HG03097 (cell line): ENCODE results near the gene FPR2.
"Not testable (repeated sequence)": the region's sequence is repeated elsewhere in the genome, so short reads cannot be mapped to it uniquely, and the experiment has no call there.

ENCODE experiments used
- ATAC-seq: cut with Tn5 transposase; IDR thresholded peaks from one replicate; pipeline ENCODE4 v1.9.1; 2021; ENCODE audit not compliant: unreplicated experiment, low FRiP score

FPR2 gene

DNA sequence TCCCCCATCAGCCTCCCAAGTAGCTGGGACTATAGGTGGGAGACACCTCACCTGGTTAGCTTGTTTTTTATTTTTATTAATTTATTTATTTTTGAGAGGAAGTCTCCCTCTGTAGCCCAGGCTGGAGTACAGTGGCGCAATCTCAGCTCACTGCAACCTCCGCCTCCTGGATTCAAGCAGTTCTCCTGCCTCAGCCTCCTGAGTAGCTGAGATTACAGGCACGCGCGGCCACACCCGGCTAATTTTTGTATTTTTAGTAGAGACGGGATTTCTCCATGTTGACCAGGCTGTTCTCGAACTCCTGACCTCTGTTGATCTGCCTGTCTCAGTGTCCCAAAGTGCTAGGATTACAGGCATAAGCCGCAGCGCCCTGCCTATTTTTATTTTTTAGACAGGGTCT lies 22.5 kb upstream of the FPR2 start:
- not testable (repeated sequence) for ATAC-seq

DNA sequence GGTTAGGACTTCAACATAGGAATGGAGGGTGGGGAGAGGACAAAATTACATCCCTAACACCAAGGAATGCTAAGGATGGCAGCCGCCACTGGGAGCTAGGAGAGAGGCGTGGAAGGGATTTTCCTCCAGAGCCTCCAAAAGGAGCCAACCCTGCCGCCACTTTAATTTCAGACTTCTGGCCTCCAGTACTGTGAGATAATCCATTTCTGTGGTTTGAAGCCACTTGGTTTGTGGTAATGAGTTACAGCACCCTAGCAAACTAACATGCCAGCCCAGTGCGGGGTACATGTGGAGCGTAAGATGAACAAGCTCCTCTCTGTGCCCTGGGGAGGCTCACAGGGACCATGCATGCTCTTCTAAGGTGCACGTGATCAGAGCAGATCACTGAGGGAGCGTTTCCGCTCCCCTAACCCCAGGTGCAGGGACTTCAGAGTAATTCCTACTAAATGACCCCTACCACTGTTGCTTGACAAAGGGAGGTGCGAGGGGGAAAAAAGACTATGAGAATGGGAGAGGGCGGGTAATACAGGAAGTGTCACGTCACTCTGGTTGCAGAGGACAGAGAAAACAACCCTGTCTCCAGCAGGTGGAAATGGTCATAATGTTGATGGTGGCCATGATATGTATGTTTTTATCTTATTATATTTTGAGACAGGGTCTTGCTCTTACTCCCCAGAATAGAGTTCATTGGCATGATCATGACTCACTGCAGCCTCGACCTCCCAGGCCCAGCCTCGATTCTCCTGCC lies 21.3 kb upstream of the FPR2 start:
- no peak for ATAC-seq

DNA sequence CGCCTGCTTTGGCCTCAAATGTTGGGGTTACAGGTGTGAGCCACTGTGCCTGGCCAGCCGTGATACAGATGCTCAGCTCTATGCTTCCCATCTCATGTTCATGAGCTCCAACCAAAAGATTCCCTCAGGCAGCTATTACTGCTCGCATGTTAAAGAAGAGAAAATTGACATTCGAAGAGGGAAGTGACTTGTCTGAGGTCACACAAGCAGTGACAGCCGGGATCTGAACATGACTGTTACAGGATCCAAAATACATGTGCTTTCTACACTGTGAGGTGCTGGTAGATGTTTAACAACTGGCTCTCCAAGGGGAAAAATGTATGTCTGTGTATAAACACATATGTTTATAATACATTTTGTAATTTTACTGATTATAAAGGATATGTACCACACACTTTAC lies 20.6 kb upstream of the FPR2 start:
- ATAC-seq: no peak

DNA sequence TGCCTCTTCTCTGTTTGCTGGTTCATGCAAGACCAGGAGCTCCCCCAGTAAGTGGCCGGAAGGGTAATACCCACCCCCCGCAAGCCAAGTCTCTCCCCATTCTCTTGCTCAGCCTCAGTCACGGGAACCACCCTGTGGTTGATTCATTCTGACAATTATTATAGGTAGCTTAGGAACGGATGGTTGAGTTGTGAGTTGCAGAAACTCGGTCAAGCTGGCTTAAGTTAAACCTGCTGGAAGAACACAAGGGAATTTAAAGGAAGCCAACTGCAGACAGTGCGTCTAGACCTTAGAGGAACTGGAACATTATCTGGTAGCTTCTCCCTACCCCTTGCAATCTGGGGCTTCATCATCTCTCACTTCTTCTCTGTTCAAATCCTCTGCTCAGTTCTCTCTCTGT lies 18.2 kb upstream of the FPR2 start:
- no peak for ATAC-seq

DNA sequence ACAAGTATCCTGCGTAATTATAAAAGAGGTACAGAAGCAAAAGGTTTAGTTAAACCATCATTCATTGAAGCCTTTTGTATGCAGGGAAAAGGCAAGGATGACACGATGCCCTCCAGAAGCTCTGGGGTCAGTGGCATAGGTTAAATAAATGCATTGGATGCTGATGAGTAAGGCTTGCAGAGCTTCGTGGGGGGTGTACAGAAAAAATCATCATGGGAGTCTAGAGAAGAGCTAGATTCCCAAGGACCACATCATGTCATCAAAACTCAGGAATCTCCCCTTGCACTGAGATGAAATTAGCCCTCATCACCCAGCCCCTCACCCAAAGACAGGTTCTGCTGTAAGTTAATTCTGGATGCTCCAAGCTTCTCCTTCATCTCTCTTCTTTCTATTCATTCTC lies 17.6 kb upstream of the FPR2 start:
- no peak for ATAC-seq

DNA sequence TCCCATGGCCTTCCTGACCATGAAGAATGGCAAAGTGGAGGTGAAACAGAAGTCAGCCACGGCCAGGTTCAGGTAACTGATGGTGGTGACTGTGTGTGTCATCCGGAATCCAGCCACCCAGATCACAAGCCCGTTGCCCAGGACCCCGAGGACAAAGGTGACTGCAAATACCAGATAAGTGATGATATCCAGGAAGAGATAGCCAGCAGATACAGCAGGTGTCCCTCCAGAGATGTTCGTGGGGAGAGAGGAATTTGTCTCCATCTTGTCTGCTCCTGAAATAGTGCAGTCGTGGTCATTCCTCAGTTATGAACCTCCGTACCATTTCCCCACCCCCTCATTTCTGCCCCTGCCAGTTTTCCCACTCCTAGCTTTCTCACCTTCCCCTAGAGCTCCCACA lies 14.2 kb upstream of the FPR2 start:
- ATAC-seq: no peak

DNA sequence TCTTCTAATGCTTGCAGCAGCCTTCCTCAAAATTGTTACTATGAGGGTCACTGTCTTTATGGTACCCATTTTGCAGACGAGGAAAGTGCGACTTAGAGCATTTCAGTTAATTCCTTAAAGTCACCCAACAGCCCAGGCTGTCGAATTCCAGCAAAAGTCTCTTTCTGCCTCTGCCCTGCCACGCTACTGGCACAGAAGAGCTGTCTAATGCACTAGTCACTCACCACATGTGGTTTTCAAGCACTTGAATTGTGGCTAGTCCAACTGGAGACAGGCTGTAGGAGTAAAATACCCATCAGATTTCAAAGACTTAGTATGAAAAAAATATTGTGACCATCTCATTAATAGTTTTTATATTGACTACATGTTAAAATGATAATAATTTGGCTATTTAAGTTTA lies 11.0 kb upstream of the FPR2 start:
- no peak for ATAC-seq

DNA sequence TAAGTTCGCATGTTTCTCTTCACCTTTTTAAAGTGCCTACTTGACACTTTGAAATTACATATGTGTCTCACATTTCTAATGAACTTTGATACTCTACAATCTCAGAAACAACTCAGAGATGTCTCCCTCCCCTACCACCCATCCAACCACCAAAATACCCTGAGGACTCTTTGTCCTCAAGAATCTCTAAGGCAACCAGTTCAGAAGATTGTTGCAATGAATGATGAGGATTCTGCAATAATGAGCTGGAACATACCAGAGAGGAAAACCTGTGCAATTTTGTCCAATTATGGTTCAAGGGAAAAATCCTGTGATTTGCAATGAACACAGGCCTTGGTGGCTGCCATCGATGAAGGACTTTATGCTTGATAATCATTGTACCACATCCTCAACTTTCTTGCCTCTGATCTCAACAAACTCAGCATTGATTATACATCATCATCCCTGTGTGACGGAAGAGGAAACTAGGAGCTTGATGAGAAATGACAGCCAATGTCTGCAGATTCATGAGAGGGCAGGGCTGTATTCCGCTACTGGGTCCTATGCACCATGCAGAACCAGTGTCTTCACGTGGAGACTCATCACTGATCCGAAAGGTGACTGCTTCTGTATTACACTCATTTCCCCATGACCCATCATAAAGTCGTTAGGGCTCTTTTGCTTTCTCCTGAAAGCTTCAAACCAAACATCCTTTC lies 10.4 kb upstream of the FPR2 start:
- ATAC-seq: no peak

DNA sequence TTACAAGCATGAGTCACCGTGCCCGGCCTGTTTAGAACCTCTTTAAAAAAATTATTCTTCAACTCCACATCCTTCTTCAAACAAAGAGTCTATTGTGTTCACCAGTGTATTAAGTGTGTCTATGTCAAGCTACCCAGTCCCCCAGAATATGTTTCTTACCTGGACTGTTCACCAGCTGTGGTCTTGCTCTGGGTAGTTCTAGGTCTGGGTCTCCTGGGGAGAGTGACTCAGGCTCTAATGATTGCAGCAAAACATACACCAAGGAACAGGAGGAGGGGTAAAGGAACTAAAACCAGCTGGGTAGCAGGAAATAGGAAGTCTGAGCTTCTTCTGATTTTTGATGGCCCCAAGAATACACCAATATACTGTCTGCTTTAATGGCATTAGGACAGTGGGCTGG lies 9.3 kb upstream of the FPR2 start, which contains the start of gene FPR1:
Gene FPR1 (minus strand): TSS at position 224 of the 400 bp plus-strand sequence. CDS start 4,884 bp downstream, outside the sequence.
- ATAC-seq: no peak

DNA sequence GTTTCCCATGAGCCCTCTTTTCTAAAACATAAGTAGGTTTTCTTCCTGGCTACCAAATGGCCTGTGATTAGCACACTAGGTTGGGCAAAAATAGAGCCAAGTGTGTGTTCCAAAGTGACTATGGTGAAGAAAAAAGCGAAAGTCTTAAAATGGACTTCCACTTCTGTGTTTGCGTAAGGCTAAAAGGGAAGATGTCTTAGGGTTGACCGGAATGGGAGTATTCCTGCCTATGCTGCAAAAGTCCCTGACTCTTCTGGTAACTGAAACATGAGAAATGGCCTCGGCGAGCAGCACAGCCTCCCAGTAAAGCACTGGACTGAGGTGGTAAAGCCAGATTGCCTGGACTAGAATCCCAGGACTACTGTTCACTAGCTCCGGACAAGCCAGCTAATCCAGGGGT lies 6.9 kb upstream of the FPR2 start:
- ATAC-seq: no peak

DNA sequence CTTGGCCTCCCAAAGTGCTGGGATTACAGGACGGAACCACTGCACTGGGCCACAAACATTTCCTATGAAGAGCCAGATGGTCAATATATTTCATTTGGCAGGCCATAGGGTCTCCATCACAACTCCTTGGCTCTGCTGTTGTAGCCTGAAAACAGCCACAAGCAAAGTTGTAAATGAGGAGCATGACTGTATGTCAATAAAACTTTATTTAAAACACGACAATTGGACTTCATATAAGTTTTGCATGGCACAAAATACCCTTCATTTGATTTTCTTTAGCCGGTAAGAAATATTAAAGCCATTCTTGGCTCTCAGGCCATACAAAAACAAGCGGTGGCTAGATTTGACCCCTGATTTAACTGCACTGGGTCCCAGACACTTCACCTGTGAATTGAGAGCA lies 6.2 kb upstream of the FPR2 start:
- no peak for ATAC-seq

DNA sequence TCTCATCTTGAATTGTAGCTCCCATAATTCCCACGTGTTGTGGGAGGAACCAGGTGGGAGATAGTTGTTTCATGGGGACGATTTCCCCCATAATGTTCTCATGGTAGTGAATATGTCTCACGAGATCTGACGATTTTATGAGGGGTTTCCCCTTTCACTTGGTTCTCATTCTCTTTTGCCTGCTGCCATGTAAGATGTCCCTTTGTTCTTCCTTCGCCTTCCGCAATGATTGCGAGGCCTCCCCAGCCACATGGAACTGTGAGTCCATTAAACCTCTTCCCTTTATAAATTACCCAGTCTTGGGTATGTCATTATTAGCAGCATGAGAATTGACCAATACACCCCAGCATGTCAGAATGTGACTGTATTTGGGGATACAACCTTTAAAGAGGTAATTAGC lies 5.4 kb upstream of the FPR2 start:
- ATAC-seq: no peak

DNA sequence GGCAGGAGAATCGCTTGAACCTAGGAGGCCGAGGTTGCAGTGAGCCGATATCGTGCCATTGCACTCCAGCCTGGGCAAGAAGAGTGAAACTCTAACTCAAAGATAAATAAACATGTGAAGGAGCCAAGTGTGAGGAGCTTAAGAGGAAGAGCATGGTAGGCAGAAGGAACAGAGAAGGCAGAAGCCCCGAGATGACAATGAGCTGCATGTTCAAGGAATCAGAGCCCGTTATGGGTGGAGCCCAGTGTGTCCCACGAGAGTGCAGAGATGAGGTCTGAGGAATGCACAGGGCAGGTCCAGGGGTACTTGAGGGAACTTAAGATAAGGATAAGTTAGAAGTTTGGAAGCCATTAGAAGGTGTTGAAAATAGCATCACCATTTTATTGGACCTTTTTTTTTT lies 716 bp downstream of the FPR2 start:
- no peak for ATAC-seq

DNA sequence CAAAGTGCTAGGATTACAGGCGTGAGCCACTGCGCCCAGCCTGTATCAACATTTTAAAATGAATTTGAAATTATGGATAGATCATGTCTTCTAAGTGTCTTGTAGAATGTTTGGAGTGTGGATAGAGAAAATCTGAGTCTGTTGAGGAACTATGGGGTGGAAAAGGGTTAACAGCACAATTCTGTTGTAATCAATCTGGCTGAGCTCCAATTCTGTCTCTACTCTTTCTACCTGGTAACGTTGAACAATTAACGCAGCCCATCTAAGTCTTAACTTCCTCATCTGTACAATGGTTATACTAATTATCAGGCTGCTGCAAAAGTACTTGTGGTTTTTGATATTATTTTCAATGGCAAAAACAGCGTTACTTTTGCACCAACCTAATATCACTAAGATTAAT lies 4.1 kb downstream of the FPR2 start:
- ATAC-seq: no peak

DNA sequence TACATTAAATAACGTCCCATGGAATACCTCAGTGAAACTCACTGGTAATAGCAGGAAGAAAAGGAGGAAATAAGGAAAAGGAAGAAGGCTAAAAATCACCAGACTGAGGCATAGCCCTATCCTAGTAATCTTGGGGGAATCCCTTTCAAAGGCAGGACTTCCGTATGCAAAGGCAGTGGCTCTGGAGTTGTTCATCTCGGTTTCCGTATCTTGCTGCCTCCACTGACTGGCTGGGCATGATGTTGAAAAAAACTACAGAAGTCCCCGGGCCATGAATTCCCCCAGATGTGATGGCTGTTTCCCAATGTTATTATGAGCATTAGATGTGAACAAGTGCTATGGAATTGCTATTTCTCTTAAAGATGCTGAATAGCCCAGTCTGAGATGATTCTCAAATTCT lies 5.5 kb downstream of the FPR2 start:
- no peak for ATAC-seq

DNA sequence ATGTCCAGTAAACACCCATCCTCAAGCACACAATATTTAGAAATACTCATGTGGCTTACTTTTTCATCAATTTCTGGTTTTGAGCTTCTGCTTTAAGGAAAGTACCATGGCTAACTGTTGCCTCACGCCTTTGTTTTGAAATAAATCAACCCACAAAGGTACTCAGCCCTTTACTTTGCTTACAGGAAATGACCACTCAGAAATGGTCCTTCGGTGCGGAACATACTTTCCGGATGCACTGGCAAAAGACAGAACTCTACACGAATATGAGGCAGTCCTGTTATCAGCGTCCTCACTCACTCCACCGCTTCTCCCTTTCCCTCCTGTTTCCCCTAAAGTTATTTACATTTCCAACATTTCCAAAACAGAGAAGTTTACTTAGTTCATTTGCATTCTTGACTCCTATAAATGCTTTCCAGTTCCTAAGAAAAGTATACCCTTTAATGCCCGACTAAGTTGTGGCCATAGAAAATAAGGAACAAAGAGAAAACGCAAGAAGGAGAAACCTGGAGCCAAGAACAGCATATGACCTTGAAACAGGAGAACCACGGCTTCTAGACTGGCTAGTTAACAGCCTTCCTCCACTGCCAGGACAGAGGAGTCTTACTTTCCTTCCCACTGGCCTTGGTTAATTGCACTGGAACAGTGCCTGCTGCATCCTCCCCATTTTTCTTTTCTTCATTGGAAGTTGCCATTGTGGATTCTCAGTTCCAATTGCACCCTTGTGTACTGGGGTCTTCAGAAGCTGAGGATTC lies 10.6 kb downstream of the FPR2 start:
- ATAC-seq: no peak

DNA sequence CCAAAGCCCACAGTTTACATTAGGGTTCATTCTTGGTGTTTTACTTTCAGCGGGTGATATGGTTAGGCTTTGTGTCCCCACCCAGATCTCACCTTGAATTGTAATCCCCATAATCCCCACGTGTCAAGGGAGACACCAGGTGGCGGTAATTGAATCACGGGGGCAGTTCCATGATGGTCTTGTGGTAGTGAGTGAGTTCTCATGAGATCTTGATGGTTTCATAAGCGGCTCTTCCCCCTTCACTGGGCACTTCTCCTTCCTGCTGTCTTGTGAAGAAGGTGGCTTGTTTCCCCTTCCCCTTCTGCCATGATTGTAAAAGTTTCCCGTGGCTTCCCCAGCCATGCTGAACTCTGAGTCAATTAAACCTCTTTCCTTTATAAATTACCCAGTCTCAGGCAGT lies 12.0 kb downstream of the FPR2 start:
- ATAC-seq: no peak

DNA sequence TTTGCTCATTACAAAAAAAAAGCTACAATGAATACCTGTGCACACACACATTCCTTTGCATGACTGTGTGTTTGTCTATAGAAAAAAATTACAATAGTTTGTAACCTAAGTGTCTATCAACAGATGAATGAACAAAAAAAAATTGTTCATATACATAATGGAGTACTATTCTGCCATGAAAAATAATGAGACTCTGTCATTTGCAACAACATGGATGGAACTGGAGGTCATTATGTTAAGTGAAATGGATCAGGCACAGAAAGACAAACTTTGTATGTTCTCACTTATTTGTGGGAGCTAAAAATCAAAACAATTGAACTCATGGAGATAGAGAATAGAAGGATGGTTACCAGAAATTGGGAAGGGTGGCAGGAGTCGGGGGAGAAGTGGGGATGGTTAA lies 15.6 kb downstream of the FPR2 start:
- not testable (repeated sequence) for ATAC-seq

DNA sequence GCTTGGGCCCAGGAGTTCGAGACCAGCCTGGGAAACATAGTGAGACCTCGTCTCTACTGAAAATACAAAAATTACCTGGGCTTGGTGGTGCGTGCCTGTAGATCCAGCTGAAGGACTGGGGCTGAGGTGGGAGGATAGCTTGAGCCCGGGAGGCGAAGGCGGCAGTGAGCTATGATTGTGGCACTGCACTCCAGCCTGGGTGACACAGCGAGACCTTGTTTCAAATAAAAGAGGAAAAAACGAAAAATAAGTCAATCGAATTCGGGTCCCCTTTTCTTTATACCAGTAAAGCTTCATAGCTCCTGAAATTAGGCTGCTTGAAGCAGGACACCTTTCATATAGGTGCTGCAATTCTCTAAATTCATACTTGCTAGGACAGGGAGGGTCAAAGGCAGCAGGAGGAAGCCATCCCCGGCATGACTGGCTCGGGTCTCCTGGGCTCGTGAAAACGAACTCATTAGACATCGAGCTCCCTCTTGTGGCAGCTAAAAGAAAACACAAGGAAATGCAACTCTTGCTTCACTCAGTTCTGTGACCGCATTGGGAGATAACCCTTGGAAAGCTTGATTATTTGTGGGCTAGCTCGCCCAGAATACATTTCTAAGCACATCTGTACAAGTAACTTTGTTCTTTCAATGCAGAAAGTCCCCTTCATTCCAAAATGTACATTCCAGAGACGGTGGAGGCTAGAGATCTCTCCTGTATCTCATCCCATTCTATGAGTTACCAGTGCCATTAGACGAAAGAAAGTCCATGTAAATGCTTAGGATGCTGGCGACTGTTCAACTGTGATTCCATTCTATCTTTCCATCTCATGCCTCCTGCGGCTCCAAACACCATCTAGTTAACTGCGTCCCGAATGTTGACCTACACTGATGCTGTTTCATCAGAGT lies 16.8 kb downstream of the FPR2 start:
- ATAC-seq: no peak

DNA sequence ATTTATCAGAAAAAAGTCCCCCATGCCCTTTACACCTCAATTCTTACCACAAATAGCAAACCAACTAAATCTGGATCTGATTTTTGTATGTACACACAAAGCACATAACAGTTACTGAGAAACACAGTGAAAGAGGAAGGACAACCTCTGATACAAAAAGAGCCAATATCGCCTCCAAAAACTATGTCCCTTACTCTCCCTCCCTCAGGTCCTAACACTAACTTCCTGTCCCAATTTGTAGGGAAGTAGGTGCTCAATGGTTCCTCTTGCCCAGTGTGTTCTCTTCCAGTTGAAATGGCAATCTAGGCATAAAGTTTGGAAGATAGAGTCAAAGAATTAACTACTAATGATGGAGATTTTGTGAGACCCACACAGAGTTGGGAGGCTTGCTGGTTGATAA lies 18.2 kb downstream of the FPR2 start:
- ATAC-seq: no peak

DNA sequence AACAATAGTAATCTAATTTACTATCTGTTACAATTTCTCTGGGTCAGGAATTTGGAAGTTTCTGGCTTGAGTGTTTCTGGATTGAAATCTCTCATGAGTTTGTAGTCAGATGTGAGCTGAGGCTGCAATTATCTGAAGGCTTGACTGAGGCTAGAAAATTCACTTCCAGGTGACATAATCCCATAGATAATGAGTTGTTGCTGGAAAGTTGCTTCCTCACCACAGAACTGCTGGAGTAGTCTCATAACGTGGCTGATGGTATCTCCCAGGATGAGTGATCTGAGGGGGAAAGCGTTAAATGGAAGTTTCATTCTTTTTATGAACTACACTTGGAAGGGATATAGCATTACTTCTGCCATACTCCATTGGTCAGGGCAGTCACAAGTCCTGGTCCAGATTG lies 18.7 kb downstream of the FPR2 start:
- ATAC-seq: no peak
